ENCODE results near the gene C10orf71. TPM values are rescaled to one million over a fixed set of nuclear protein-coding genes. Genes with fewer than 3 reads are reported as not detected.

Gene C10orf71
- total RNA-seq, 3 donors from 2014 or later = not detected

- no peaks in the 10 kb centered on the region for H3K4me1 ChIP-seq
- H3K27me3 ChIP-seq = no peaks in the 10 kb centered on the region
- no peak overlapping the region for H3K27ac ChIP-seq
- intact Hi-C loops (cut with DNase I; ENCODE audit: low total_unique reads) = no loop called here
- no peaks in the 10 kb centered on the region for H3K36me3 ChIP-seq
- no peak for DNase-seq (ENCODE audit: low spot score in 2 of 2)
- TF ChIP-seq POLR2A (IDR thresholded peaks at IDR 0.05) (no peak), POLR2AphosphoS5 (IDR thresholded peaks at IDR 0.05) (no peak)
- TF ChIP-seq, protein P1, sequence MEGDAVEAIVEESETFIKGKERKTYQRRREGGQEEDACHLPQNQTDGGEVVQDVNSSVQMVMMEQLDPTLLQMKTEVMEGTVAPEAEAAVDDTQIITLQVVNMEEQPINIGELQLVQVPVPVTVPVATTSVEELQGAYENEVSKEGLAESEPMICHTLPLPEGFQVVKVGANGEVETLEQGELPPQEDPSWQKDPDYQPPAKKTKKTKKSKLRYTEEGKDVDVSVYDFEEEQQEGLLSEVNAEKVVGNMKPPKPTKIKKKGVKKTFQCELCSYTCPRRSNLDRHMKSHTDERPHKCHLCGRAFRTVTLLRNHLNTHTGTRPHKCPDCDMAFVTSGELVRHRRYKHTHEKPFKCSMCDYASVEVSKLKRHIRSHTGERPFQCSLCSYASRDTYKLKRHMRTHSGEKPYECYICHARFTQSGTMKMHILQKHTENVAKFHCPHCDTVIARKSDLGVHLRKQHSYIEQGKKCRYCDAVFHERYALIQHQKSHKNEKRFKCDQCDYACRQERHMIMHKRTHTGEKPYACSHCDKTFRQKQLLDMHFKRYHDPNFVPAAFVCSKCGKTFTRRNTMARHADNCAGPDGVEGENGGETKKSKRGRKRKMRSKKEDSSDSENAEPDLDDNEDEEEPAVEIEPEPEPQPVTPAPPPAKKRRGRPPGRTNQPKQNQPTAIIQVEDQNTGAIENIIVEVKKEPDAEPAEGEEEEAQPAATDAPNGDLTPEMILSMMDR (IDR thresholded peaks at IDR 0.05) = no peak
- no peak overlapping the region for H3K4me3 ChIP-seq
- H3K9me3 ChIP-seq = no peaks in the 10 kb centered on the region
These were observed 32.5 kb downstream of the C10orf71 start for GRCh38 chr10:49331431-49331830.

GRCh38 chr10:49332333-49332732, 33.4 kb downstream of the C10orf71 start:
- no peak overlapping the region for H3K27ac ChIP-seq

DNA sequence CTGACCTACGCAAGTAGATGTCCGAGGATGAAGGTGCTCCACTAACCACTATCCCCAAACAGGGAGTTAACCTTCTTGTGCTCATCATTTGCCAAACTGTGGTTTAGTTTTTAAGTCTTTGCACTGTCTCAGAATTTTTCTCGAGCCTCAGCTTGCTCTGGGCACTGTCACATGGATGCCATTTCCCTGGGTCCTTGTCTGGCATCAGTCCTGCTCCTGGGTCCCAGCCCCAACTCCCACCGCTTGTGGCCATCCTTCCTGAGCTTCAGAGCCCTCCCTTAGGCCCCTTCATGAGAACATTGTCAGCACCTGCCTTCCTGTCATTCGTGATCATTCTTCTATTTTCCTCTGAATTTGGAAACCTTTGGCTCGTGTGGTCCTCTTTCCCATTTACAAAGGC, 33.8 kb downstream of the C10orf71 start:
- DNase-seq (ENCODE audit: low spot score in 2 of 2) = no peak
- H3K4me3 ChIP-seq = no peak overlapping the region
- no peaks in the 10 kb centered on the region for H3K36me3 ChIP-seq
- no peak overlapping the region for H3K27ac ChIP-seq
- intact Hi-C loops (cut with DNase I; ENCODE audit: low total_unique reads) = loop anchor here (1.0 kb wide), 1 partner anchor 44 kb away; no protein-coding TSS in a partner anchor
- H3K27me3 ChIP-seq = no peaks in the 10 kb centered on the region
- H3K9me3 ChIP-seq = no peaks in the 10 kb centered on the region
- no peaks in the 10 kb centered on the region for H3K4me1 ChIP-seq
- TF ChIP-seq, protein P1 (IDR thresholded peaks at IDR 0.05) = no peak
- TF ChIP-seq POLR2A (IDR thresholded peaks at IDR 0.05) (no peak), POLR2AphosphoS5 (IDR thresholded peaks at IDR 0.05) (no peak)

More at GRCh38 chr10:49332333-49332732, 33.4 kb downstream of the C10orf71 start:
- no peaks in the 10 kb centered on the region for H3K27me3 ChIP-seq
- no peaks in the 10 kb centered on the region for H3K36me3 ChIP-seq
- TF ChIP-seq POLR2A (IDR thresholded peaks at IDR 0.05) = no peak
- TF ChIP-seq POLR2AphosphoS5 (IDR thresholded peaks at IDR 0.05) = no peak
- TF ChIP-seq, protein P1 (IDR thresholded peaks at IDR 0.05) = no peak
- H3K4me3 ChIP-seq = no peak overlapping the region
- no peak for DNase-seq (ENCODE audit: low spot score in 2 of 2)
- intact Hi-C loops (cut with DNase I; ENCODE audit: low total_unique reads) = no loop called here
- no peaks in the 10 kb centered on the region for H3K9me3 ChIP-seq
- no peaks in the 10 kb centered on the region for H3K4me1 ChIP-seq

DNA sequence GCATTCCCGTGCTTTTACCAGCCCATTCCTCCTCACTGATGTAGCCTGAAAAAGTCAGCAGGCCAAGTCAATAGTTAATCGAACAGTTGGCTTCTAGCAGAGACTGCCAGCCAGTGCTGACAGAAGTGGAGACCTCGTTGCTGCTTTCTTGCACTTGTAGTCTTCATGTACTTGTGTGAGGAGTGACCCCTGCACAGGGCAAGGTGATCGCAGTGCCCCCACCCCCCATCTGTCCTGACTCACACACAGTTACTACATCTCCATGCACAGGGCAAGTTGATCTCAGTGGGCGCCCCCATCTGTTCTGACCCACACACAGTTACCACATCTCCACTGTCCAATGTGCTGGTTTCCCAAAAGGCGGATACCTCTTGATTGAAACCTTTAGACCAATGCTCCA, 34.2 kb downstream of the C10orf71 start:
- DNase-seq (ENCODE audit: low spot score in 2 of 2) = no peak
- intact Hi-C loops (cut with DNase I; ENCODE audit: low total_unique reads) = loop anchor here (1.0 kb wide), 1 partner anchor 45 kb away; no protein-coding TSS in a partner anchor
- Histone ChIP-seq H3K27ac (no peak overlapping the region), H3K4me1 (no peaks in the 10 kb centered on the region), H3K9me3 (no peaks in the 10 kb centered on the region), H3K4me3 (no peak overlapping the region), H3K27me3 (no peaks in the 10 kb centered on the region), H3K36me3 (no peaks in the 10 kb centered on the region)
- TF ChIP-seq POLR2AphosphoS5 (IDR thresholded peaks at IDR 0.05) (no peak), POLR2A (IDR thresholded peaks at IDR 0.05) (no peak)
- TF ChIP-seq, protein P1 (IDR thresholded peaks at IDR 0.05) = no peak

GRCh38 chr10:49334964-49335363, 36.0 kb downstream of the C10orf71 start:
- no peak overlapping the region for H3K4me3 ChIP-seq
- TF ChIP-seq, protein P1 (IDR thresholded peaks at IDR 0.05) = no peak
- TF ChIP-seq POLR2AphosphoS5 (IDR thresholded peaks at IDR 0.05) = no peak
- TF ChIP-seq POLR2A (IDR thresholded peaks at IDR 0.05) = no peak
- H3K4me1 ChIP-seq = no peaks in the 10 kb centered on the region
- no peaks in the 10 kb centered on the region for H3K9me3 ChIP-seq
- no peaks in the 10 kb centered on the region for H3K27me3 ChIP-seq
- intact Hi-C loops (cut with DNase I; ENCODE audit: low total_unique reads) = no loop called here
- H3K36me3 ChIP-seq = no peaks in the 10 kb centered on the region
- no peak for DNase-seq (ENCODE audit: low spot score in 2 of 2)
- no peak overlapping the region for H3K27ac ChIP-seq

Data from breast epithelium (tissue), 4 donors.